K562 (cell line): ENCODE measurements around the gene CYP11A1. TPM values are rescaled to one million over a fixed set of nuclear protein-coding genes. Genes with fewer than 3 reads are reported as not detected.

Experiments
- CHD7 ChIP-seq: fragments of 200-600 bp; sonication (generic); IDR thresholded peaks from one replicate; pipeline ENCODE4 v1.6.1; 2012; ENCODE audit warnings: mild to moderate bottlenecking, low read depth, low read length, inconsistent platforms
- FOXK2 ChIP-seq, 2 experiments: fragments of 450-650 bp; IDR thresholded peaks in 1 of 2; conservative IDR thresholded peaks in 1 of 2; 2 replicates each; pipeline ENCODE4 v1.6.1; 2016; ENCODE audit warnings: low read depth in 2 of 2, mild to moderate bottlenecking in 1 of 2
- NEUROD1 ChIP-seq: fragments of 150-350 bp; IDR thresholded peaks from 2 replicates; pipeline ENCODE4 v1.6.1; 2014; ENCODE audit warnings: borderline replicate concordance, low read length, low read depth; ENCODE audit not compliant: partially characterized antibody
- PURB ChIP-seq: sonication (generic); formaldehyde crosslinking; IDR thresholded peaks from 2 replicates; pipeline ENCODE4 v1.9.0; 2021; ENCODE audit warnings: low read depth, mild to moderate bottlenecking, missing genetic modification reagents
- RBM34 ChIP-seq: fragments of 200-400 bp; formaldehyde crosslinking; IDR thresholded peaks from 2 replicates; pipeline ENCODE4 v1.6.1; 2018; ENCODE audit warnings: low read length, borderline replicate concordance; ENCODE audit not compliant: insufficient read depth
- SMAD2 ChIP-seq: fragments of 150-350 bp; IDR thresholded peaks from 2 replicates; pipeline ENCODE4 v1.6.1; 2014; ENCODE audit warnings: low read depth, mild to moderate bottlenecking, low read length
- polyA plus RNA-seq, 8 experiments: library from polyadenylated mRNA; depleted of rRNA in 4 of 8; stranded (reverse) in 5 of 8; unstranded in 3 of 8; fragments of >200 nt; fragmentation: Nextera tagmentation in 2 of 8; fragmentation: Illumina TruSeq in 1 of 8; extraction: Ambion mirVana in 2 of 8; extraction: Trizol in 1 of 8; gene quantifications; 2 replicates each; pipeline versions ENCODE4 v1.2.1 to v1.2.3, GENCODE V29; 2011 to 2014; ENCODE audit warnings: inconsistent platforms in 1 of 8, missing spikeins in 1 of 8
- total RNA-seq, 7 experiments: library from RNA; depleted of rRNA in 6 of 7; stranded (reverse); fragments of >200 nt in 6 of 7; fragmentation: Illumina TruSeq in 2 of 7; extraction: Trizol in 2 of 7; gene quantifications; 2 replicates each; pipeline versions ENCODE4 v1.2.1 to v1.2.3, GENCODE V29; 2011 to 2021; ENCODE audit warnings: low replicate concordance in 1 of 7
- TF ChIP-seq, protein P1 (sequence below): sonication (generic); formaldehyde crosslinking; IDR thresholded peaks from 2 replicates; pipeline ENCODE4 v1.8.0; 2023; ENCODE audit warnings: mild to moderate bottlenecking, missing genetic modification reagents
- TF ChIP-seq, protein P2 (sequence below): fragments of 200-800 bp; sonication (Bioruptor generic); IDR thresholded peaks from 2 replicates; pipeline ENCODE4 v1.6.1; 2017; ENCODE audit warnings: missing genetic modification characterization, missing compliant biosample characterization

CYP11A1 gene
- total and polyA plus RNA-seq, 9 of the 15 experiments (the other 6 are each of a cell fraction or from before 2014, with no cell fraction given), result 0.06 to 0.24 (median 0.10) TPM; not detected in 4

DNA sequence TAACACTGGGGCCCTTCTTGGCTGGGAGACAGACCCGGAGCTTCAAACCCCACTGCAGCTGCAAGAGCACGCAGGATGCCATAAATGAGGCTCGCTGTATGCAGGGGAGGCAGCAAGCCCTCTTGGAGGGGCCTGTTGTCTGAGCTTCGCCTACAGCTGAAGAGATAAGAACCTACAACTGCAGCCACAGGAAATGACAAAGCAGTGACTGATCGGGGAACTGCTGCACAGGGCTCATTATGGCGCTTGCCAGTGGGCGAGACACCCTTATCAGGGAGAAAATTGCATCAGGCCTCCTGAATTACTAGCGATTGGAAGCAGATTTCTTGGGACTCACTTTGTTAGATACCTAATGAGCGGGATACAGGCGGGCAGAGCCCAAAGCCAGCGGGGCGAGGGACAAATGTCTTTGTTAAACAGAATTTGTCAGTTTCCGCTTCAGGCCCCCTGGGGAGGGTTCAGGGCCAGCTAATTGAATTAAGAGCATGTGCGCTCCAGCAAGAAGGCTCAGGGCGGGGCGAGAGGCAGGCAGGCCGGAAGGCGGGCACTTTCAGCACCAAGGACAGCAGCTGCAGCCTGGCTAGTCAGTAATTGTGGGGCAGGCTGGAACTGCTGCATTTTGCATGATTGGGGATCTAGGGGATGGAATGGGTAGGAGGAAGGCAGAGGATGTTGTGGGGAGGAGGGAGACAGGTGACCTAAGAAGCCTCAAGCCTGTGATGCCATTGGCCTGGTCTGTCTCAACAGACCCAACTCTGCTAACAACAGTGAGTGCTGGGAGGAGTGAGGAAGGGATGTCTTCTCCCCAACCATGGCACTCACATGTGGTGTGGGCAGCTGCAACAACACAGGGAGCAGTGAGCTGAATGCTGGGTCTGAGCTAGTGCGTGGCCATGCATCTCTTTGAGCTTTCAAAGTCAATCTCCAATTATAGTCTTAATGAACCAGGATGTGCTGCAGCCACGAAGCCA is 76.1 kb downstream of the CYP11A1 start (continued):
- TF ChIP-seq, protein P1, sequence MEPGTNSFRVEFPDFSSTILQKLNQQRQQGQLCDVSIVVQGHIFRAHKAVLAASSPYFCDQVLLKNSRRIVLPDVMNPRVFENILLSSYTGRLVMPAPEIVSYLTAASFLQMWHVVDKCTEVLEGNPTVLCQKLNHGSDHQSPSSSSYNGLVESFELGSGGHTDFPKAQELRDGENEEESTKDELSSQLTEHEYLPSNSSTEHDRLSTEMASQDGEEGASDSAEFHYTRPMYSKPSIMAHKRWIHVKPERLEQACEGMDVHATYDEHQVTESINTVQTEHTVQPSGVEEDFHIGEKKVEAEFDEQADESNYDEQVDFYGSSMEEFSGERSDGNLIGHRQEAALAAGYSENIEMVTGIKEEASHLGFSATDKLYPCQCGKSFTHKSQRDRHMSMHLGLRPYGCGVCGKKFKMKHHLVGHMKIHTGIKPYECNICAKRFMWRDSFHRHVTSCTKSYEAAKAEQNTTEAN (CRISPR knock-in tag), result no peak
- TF ChIP-seq SMAD2 (no peak), CHD7 (no peak), FOXK2 (conservative IDR thresholded peaks at IDR 0.05 in 1 of 2, IDR thresholded peaks at IDR 0.05 in 1 of 2; ENCODE audit: low read depth in 2 of 2) (no peak), RBM34 (no peak), NEUROD1 (peak; percentile 8), PURB (CRISPR knock-in tag) (no peak)
- TF ChIP-seq, protein P2, sequence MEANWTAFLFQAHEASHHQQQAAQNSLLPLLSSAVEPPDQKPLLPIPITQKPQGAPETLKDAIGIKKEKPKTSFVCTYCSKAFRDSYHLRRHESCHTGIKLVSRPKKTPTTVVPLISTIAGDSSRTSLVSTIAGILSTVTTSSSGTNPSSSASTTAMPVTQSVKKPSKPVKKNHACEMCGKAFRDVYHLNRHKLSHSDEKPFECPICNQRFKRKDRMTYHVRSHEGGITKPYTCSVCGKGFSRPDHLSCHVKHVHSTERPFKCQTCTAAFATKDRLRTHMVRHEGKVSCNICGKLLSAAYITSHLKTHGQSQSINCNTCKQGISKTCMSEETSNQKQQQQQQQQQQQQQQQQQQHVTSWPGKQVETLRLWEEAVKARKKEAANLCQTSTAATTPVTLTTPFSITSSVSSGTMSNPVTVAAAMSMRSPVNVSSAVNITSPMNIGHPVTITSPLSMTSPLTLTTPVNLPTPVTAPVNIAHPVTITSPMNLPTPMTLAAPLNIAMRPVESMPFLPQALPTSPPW, result peak; percentile 64
